ENCODE data around the gene METTL17.
A peak's percentile ranks its signal among the peaks of the same experiment; 100 is the strongest.

The METTL17 gene

DNA sequence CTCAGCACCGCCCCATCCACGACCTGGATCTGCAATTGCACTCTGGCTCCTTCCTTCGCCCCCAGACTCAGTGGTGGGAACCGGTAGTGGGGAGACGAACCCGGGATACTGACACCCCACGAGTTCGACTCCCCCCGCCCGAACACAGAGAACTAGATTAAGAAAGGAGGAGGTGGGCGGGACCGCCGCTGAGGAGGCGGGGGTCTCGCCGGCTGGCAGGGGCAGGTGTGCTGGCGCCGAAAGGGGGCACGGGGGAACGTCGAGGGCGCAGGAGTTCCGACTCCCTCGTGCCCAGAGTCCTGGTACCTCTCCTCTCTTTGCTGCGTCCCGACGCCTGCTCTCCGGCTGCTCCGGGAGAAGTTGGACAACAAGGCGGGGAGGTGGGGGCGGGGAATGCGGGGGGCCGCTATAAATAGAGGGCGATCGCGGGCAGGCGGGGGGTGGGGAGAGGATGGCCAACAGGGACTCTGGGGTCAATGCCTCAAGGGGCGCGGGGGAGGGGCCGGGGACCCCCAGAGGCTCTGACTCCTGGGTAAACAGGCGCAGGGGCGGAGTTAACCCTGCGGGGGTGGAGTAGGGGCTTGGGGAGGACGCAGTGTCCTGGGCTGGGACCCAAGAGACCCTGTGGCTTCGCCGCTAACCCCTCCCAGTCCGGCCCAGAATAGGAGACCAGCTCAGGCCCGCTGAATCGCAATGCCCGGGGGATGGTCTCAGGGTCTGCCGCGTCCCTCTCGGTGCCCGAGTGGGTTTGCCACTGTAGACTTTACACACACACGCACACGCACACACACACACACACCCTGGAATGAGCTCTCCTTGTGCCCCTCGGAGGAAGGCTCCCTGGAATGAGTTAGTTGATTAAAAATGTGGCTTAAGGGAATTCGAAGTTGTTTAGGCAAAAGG lies 35.8 kb downstream of the METTL17 start:
- H3K36me3 ChIP-seq (ENCODE audit: insufficient read depth, low read length), result no peaks in the 10 kb centered on the region
- H3K4me1 ChIP-seq (ENCODE audit: insufficient read depth, low read length), result peaks cover 25% of the 10 kb centered on the region
- WGBS, result 2% methylated on average over 50 of the region's 58 CpGs
- H3K27ac ChIP-seq (ENCODE audit: low read depth, low read length), result peak overlapping the region; percentile 90; the same call in 1 of the 2 replicates
- H3K27me3 ChIP-seq (ENCODE audit: insufficient read depth, low read length), result peaks cover 41% of the 10 kb centered on the region
- peak overlapping the region; percentile 76 for H3K4me3 ChIP-seq (ENCODE audit: low read length)
- H3K9me3 ChIP-seq (ENCODE audit: insufficient read depth, low read depth, low read length), result no peaks in the 10 kb centered on the region
- peak overlapping the region; percentile 68; the same call in 1 of the 2 replicates for H3K9ac ChIP-seq (ENCODE audit: low read depth, low read length)

DNA sequence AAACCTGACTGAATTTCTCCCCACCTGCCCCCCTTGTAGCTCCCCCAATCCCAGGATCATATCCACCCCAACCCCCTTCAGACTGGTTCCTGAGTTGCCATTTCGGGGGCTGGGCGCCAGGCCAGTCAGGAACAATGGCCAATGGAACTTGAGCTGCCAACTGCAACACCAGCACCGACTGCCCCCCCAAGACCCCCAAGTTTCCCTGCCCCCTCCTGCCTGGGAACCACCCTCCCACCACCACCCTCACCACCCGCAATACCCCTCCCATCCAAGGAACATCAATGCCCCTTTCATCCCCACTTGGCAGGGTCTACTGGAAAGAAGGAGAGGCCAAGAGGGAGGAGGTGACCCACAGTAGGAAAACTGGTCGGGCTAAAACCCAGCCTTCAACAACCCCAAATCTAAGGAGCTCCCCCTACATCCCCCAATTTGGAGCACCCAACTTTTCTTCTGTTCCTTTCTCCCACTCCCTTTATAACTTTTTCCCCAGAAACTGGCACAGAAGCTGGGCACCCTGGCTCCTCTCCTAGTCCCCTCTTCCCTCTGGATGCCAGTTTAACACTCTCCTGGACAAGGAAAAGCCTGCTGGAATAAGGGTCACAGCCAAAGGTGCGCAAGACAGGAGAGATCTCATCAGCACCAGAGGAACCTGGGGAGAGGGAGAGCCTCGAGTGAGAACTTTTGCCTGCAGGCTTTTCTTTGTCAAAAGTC lies 36.7 kb downstream of the METTL17 start:
- H3K4me3 ChIP-seq (ENCODE audit: low read length), result peak overlapping the region; percentile 62
- peak overlapping the region; percentile 59; the same call in 1 of the 2 replicates for H3K9ac ChIP-seq (ENCODE audit: low read depth, low read length)
- no peaks in the 10 kb centered on the region for H3K36me3 ChIP-seq (ENCODE audit: insufficient read depth, low read length)
- H3K9me3 ChIP-seq (ENCODE audit: insufficient read depth, low read depth, low read length), result no peaks in the 10 kb centered on the region
- WGBS, result 53% methylated on average over 7 of the region's 7 CpGs
- peak overlapping the region; percentile 56; the same call in 1 of the 2 replicates for H3K27ac ChIP-seq (ENCODE audit: low read depth, low read length)
- peaks cover 25% of the 10 kb centered on the region for H3K4me1 ChIP-seq (ENCODE audit: insufficient read depth, low read length)
- peaks cover 41% of the 10 kb centered on the region for H3K27me3 ChIP-seq (ENCODE audit: insufficient read depth, low read length)

DNA sequence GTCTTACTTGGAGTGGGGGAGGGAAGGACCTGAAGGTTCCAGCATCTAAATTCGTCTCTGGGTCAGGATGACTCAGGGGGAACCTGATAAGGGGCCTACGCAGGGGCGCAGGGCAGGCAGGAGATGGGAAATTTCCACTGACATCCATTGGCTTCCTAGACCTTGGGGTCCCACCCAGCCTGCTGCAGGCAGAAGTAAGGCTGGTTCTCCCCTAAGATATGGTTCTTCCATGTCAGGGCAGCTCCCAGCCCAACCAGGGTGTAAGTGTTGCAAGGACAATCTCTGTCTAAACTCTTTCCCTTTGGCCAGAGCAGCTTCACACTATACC lies 37.2 kb downstream of the METTL17 start:
- Histone ChIP-seq H3K27me3 (ENCODE audit: insufficient read depth, low read length) (peaks cover 40% of the 10 kb centered on the region), H3K36me3 (ENCODE audit: insufficient read depth, low read length) (no peaks in the 10 kb centered on the region), H3K9me3 (ENCODE audit: insufficient read depth, low read depth, low read length) (no peaks in the 10 kb centered on the region), H3K4me3 (ENCODE audit: low read length) (peak overlapping the region; percentile 8; the same call in 1 of the 2 replicates), H3K27ac (ENCODE audit: low read depth, low read length) (no peak overlapping the region), H3K9ac (ENCODE audit: low read depth, low read length) (no peak overlapping the region), H3K4me1 (ENCODE audit: insufficient read depth, low read length) (peaks cover 25% of the 10 kb centered on the region)
- WGBS, result 46% methylated on average over 3 of the region's 3 CpGs

DNA sequence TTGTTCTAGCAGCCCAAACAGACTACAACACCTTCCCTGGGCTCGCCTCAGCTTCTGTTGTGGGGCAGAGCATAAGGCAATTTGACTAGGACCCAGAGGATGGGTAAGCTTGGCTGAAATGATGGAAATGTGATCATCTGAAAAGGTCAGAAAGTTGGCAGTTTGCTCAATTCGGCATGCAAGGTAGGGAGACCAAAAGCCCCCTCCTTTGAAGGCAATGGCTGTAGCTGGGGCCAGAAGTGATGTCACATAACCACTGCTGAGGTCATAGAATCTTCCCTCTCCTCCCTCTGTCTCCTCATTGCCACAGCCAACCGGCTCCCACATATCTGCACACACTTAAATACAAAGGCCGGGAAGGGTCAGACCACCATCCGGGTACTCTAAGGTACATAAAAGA lies 40.1 kb downstream of the METTL17 start, which contains the start of gene TPPP2:
Gene TPPP2 (plus strand): TSS at position 301 of the 400 bp plus-strand sequence. CDS start 365 bp downstream, outside the sequence.
- Histone ChIP-seq H3K4me3 (ENCODE audit: low read length) (no peak within 1 kb of the TSS), H3K4me1 (ENCODE audit: insufficient read depth, low read length) (peaks cover 15% of the 10 kb centered on the region), H3K36me3 (ENCODE audit: insufficient read depth, low read length) (no peaks in the 10 kb centered on the region), H3K27ac (ENCODE audit: low read depth, low read length) (no peak within 1 kb of the TSS), H3K9me3 (ENCODE audit: insufficient read depth, low read depth, low read length) (no peaks in the 10 kb centered on the region), H3K27me3 (ENCODE audit: insufficient read depth, low read length) (peaks cover 17% of the 10 kb centered on the region), H3K9ac (ENCODE audit: low read depth, low read length) (no peak within 1 kb of the TSS)
- 89% methylated on average over 5 of the region's 5 CpGs for WGBS

DNA sequence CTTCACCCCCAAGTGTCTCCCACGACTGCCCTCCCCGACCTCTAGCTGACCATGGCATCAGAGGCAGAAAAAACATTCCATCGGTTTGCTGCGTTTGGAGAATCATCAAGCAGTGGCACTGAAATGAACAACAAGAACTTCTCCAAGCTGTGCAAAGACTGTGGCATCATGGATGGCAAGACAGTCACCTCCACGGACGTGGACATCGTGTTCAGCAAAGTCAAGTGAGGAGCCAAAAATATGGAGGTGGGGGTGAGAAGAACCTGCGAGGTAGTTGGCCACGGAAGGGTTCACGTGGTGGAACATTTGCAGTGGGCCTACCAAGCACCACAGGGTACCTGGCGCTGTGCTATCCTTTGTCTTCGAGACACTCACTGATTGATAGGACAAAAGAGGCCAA lies 40.8 kb downstream of the METTL17 start:
- 90% methylated on average over 12 of the region's 12 CpGs for WGBS
- Histone ChIP-seq H3K27ac (ENCODE audit: low read depth, low read length) (no peak overlapping the region), H3K36me3 (ENCODE audit: insufficient read depth, low read length) (no peaks in the 10 kb centered on the region), H3K9ac (ENCODE audit: low read depth, low read length) (no peak overlapping the region), H3K4me1 (ENCODE audit: insufficient read depth, low read length) (peaks cover 15% of the 10 kb centered on the region), H3K4me3 (ENCODE audit: low read length) (no peak overlapping the region), H3K27me3 (ENCODE audit: insufficient read depth, low read length) (peaks cover 14% of the 10 kb centered on the region), H3K9me3 (ENCODE audit: insufficient read depth, low read depth, low read length) (no peaks in the 10 kb centered on the region)

DNA sequence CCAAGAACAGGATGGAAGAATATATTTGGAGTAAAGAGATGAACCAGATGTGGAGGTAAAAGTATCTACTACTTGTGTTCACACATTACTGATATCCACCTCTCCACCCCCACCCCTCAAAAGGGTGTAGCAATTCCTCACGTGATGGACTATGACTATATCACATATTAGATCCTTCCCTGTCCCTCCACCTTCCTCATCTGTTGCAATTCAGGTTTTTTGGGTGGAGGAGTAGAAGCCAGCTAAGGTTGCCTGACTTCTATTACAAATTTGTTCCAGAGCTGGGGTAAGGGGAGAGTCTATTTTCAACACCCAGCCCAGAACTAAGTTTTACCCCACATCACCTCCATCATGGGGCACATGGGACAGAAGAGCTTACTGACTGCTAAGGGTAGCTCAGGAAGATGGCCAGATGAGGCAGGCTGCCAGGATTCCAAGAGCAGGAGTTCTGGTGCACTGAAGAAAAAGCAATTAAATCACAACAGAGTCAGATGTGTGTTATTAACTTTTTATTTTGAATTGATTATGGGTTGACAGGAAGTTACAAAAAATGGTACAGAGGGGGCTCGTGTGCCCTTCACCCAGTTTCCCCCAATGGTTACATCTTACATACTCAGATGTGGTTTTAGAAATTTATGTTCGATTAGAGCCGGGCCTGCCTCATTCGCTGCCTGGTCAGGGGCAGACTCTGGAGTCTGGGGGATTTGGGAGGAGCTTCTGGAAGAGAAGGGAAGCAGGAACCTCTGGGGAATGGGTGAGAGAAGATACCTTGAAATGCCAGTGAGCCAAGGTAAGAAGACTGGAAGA lies 42.7 kb downstream of the METTL17 start:
- Histone ChIP-seq H3K27me3 (ENCODE audit: insufficient read depth, low read length) (peaks cover 6% of the 10 kb centered on the region; the same call in 1 of the 2 replicates), H3K9ac (ENCODE audit: low read depth, low read length) (no peak overlapping the region), H3K4me1 (ENCODE audit: insufficient read depth, low read length) (no peaks in the 10 kb centered on the region), H3K4me3 (ENCODE audit: low read length) (no peak overlapping the region), H3K36me3 (ENCODE audit: insufficient read depth, low read length) (no peaks in the 10 kb centered on the region), H3K27ac (ENCODE audit: low read depth, low read length) (no peak overlapping the region), H3K9me3 (ENCODE audit: insufficient read depth, low read depth, low read length) (no peaks in the 10 kb centered on the region)
- WGBS, result 85% methylated on average over 5 of the region's 5 CpGs

DNA sequence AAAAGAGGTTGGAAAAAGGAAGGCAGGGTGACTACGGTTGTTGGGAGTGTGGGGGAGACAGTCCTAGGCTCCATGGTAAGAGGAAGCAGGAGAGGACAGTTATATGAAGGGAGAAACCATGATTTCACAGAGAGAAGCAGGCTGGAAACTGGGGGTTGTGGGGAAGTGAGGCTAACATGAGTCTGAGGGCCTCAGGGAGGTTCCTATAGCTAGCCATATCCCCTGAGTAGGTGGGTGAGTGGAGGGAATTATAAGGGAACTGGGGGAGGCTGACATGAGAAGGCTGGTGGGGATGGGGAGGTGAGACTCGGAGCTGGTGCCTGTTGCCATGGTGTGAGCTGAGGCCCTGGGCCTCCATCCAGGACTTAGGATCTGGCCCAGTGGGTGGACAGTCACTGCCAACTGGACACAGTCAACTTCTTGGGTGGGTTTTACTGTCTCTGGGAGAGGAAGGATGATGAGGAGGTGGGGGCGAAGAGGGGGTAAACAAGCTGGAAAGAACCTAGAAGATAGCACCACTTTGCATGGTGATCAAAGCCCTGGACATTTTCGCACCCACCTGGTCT lies 43.4 kb downstream of the METTL17 start:
- H3K9me3 ChIP-seq (ENCODE audit: insufficient read depth, low read depth, low read length), result no peaks in the 10 kb centered on the region
- no peaks in the 10 kb centered on the region for H3K36me3 ChIP-seq (ENCODE audit: insufficient read depth, low read length)
- H3K27me3 ChIP-seq (ENCODE audit: insufficient read depth, low read length), result peaks cover 6% of the 10 kb centered on the region; the same call in 1 of the 2 replicates
- no peak overlapping the region for H3K4me3 ChIP-seq (ENCODE audit: low read length)
- 89% methylated on average over 4 of the region's 4 CpGs for WGBS
- no peaks in the 10 kb centered on the region for H3K4me1 ChIP-seq (ENCODE audit: insufficient read depth, low read length)
- no peak overlapping the region for H3K27ac ChIP-seq (ENCODE audit: low read depth, low read length)
- H3K9ac ChIP-seq (ENCODE audit: low read depth, low read length), result no peak overlapping the region

DNA sequence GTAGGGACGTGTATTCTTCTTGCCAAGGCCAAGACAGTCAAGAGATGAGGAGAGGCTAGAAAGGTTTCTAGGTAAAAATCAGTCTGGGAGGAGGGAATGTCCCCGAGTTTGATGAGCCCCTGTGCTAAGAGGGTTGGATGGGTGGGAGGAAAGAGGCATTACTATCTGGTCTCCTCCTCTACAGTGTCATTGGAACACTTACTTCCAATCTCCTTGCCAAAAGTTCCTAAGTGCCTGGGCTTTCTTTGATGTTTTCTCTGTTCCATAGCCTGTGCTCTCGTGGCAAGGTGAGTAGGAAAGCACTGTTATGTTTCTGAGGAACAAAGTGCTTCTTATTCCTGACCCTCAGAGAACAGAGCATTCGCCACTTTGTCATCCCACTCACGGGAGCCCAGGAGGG lies 44.9 kb downstream of the METTL17 start, which contains the start of gene RNASE13:
Gene RNASE13 (minus strand): TSS at position 101 of the 400 bp plus-strand sequence. CDS start 519 bp downstream, outside the sequence.
- Histone ChIP-seq H3K27ac (ENCODE audit: low read depth, low read length) (no peak within 1 kb of the TSS), H3K27me3 (ENCODE audit: insufficient read depth, low read length) (peaks cover 6% of the 10 kb centered on the region; the same call in 1 of the 2 replicates), H3K4me3 (ENCODE audit: low read length) (no peak within 1 kb of the TSS), H3K4me1 (ENCODE audit: insufficient read depth, low read length) (peaks cover 13% of the 10 kb centered on the region), H3K9ac (ENCODE audit: low read depth, low read length) (no peak within 1 kb of the TSS), H3K36me3 (ENCODE audit: insufficient read depth, low read length) (no peaks in the 10 kb centered on the region), H3K9me3 (ENCODE audit: insufficient read depth, low read depth, low read length) (no peaks in the 10 kb centered on the region)
- 86% methylated on average over 5 of the region's 5 CpGs for WGBS

DNA sequence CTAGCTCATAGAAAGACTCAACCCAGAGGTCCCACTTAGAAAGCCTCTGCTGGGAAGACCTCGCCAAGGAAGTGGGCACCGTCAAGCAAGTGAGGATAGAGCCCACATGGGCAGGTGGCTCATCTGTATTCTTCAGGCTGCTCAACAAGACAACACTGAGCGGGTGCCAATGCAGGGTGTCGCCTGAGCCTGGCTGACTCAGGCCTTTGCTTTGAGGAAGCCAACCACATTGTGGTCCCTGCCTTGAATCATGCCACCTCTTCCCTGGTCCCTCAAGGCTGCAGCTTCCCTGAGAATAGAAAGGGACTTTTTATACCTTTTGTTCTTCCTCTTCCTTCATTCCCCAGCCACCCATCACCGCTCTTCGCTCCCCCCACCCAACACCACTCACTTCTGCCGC lies 47.0 kb downstream of the METTL17 start:
- Histone ChIP-seq H3K27me3 (ENCODE audit: insufficient read depth, low read length) (peaks cover 6% of the 10 kb centered on the region; the same call in 1 of the 2 replicates), H3K27ac (ENCODE audit: low read depth, low read length) (no peak overlapping the region), H3K4me1 (ENCODE audit: insufficient read depth, low read length) (peaks cover 16% of the 10 kb centered on the region), H3K4me3 (ENCODE audit: low read length) (no peak overlapping the region), H3K9me3 (ENCODE audit: insufficient read depth, low read depth, low read length) (no peaks in the 10 kb centered on the region), H3K36me3 (ENCODE audit: insufficient read depth, low read length) (no peaks in the 10 kb centered on the region), H3K9ac (ENCODE audit: low read depth, low read length) (no peak overlapping the region)
- WGBS, result 90% methylated on average over 7 of the region's 7 CpGs

DNA sequence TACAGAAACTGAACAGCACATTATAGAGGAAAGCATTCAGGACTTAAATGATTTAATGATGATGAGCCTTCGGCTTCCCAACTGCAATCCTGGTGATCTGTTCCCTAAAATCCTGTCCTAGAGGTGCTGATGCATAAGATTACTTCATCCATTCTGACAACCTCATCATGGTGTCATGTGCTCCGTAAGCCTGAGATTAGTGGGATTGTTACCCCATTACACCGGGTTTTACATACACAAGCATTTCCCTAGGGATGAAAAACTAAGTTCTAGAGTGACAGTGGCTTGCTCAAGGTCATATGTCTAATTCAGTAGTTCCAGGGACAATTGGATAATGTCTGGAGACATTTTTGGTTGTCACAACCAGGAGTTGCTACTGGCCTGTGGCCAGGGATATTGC lies 47.4 kb downstream of the METTL17 start:
- 98% methylated on average over 3 of the region's 3 CpGs for WGBS
- no peak overlapping the region for H3K4me3 ChIP-seq (ENCODE audit: low read length)
- no peaks in the 10 kb centered on the region for H3K9me3 ChIP-seq (ENCODE audit: insufficient read depth, low read depth, low read length)
- peaks cover 4% of the 10 kb centered on the region; the same call in 1 of the 2 replicates for H3K27me3 ChIP-seq (ENCODE audit: insufficient read depth, low read length)
- H3K9ac ChIP-seq (ENCODE audit: low read depth, low read length), result no peak overlapping the region
- no peaks in the 10 kb centered on the region for H3K36me3 ChIP-seq (ENCODE audit: insufficient read depth, low read length)
- no peak overlapping the region for H3K27ac ChIP-seq (ENCODE audit: low read depth, low read length)
- H3K4me1 ChIP-seq (ENCODE audit: insufficient read depth, low read length), result peaks cover 16% of the 10 kb centered on the region
